ENCODE results near the gene INS. TPM values are rescaled to one million over a fixed set of nuclear protein-coding genes. Genes with fewer than 3 reads are reported as not detected.
A peak's percentile ranks its signal among the peaks of the same experiment; 100 is the strongest.

INS gene
- total and polyA plus RNA-seq, 2 of the 13 experiments (the other 11 are each of a cell fraction or from before 2014, with no cell fraction given), result not detected

DNA sequence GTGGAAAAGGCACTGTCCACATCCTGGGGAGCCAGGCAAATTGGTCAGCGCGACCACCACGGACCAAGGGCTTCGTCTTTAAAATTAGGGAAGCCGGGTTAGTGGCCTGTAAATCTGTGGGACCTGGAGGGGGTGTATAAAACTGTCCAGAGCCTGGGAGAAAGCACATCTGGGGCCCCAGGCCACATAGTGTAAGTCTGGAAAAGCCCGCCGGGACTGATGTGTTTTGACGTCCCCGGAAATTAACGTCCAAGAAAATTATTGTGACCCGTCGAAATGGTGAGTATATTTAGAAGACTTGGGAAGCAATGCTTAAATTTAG, 17.6 kb downstream of the INS start:
- Histone ChIP-seq H4K20me1 (ENCODE audit: insufficient read depth, low read length) (no peaks in the 10 kb centered on the region), H3K4me3 (replicated peaks in 1 of 3; ENCODE audit: insufficient read depth in 1 of 3, low read depth in 2 of 3, low read length in 3 of 3) (no peak overlapping the region), H3K27me3 (ENCODE audit: control insufficient read depth in 1 of 2, insufficient read depth in 2 of 2, low read length in 2 of 2) (peaks cover 8 to 65% of the 10 kb centered on the region in 2 experiments), H3K9ac (ENCODE audit: insufficient read depth, low read depth, low read length) (no peak overlapping the region), H3K36me3 (replicated peaks in 1 of 2; ENCODE audit: control insufficient read depth in 1 of 2, insufficient read depth in 2 of 2, low read length in 2 of 2) (no peaks in the 10 kb centered on the region), H2AFZ (ENCODE audit: low read length) (no peak overlapping the region), H3K27ac (ENCODE audit: extremely low read length, insufficient read depth, low read length) (no peak overlapping the region), H3K4me1 (ENCODE audit: insufficient read depth, low read length) (peaks cover 36% of the 10 kb centered on the region), H3K4me2 (ENCODE audit: low read depth, low read length) (peak overlapping the region; percentile 61), H3K9me3 (ENCODE audit: low read length) (no peaks in the 10 kb centered on the region), H3K79me2 (ENCODE audit: insufficient read depth, low read length) (peaks cover under 1% of the 10 kb centered on the region)
- DNase-seq (ENCODE audit: low spot score) (no peak), FAIRE-seq (no peak), ATAC-seq (no peak)
- in situ Hi-C loops (cut with HindIII; ENCODE audit: extremely low pct_ligation_motif_present, low pct_unique_long_range_greater_than_20kb), result no loop called here
- intact Hi-C loops (cut with micrococcal nuclease; ENCODE audit: unreplicated experiment), result no loop called here
- TF ChIP-seq PCBP1 (IDR thresholded peaks at IDR 0.05; ENCODE audit: borderline replicate concordance, low read depth, low read length) (no peak), MIER2 (CRISPR knock-in tag; IDR thresholded peaks at IDR 0.05) (no peak), ZNF329 (CRISPR knock-in tag; IDR thresholded peaks at IDR 0.05; ENCODE audit: low read depth) (no peak), EZH2 (conservative IDR thresholded peaks at IDR 0.05; ENCODE audit: low read depth, low read length) (0 out of 2 replicates have a peak, but pooled peaks have one; percentile 43), ZBTB7B (CRISPR knock-in tag; IDR thresholded peaks at IDR 0.05) (no peak), CBX2 (IDR thresholded peaks at IDR 0.05; ENCODE audit: low read depth, low read length) (peak; percentile 86; the same call in 1 of the 2 replicates), CBX2 (CRISPR knock-in tag; IDR thresholded peaks at IDR 0.05; ENCODE audit: low read depth) (no peak)
- TF ChIP-seq, protein P1, sequence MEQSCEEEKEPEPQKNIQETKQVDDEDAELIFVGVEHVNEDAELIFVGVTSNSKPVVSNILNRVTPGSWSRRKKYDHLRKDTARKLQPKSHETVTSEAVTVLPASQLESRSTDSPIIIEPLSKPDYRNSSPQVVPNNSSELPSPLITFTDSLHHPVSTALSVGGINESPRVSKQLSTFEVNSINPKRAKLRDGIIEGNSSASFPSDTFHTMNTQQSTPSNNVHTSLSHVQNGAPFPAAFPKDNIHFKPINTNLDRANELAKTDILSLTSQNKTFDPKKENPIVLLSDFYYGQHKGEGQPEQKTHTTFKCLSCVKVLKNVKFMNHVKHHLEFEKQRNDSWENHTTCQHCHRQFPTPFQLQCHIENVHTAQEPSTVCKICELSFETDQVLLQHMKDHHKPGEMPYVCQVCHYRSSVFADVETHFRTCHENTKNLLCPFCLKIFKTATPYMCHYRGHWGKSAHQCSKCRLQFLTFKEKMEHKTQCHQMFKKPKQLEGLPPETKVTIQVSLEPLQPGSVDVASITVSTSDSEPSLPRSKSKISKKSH (CRISPR knock-in tag; IDR thresholded peaks at IDR 0.05; ENCODE audit: borderline replicate concordance), result no peak
- ChIA-PET POLR2A (interaction anchor here (0.9 to 2.1 kb wide), 4 partner anchors 104 to 188 kb away, joined by 3 to 10 read pairs (median 6); no protein-coding TSS in a partner anchor), CTCF (ENCODE audit: low intra/inter-chr PET ratio, low total read pairs) (interaction anchor here (1.0 kb wide), 1 partner anchor 190 kb away, joined by 3 read pairs; no protein-coding TSS in a partner anchor)
- 35% methylated on average over 12 of the region's 12 CpGs for WGBS (ENCODE audit: low lambda C conversion rate)
- BruUV-seq (replicated peaks), result no TSS peak

Data from HepG2 (cell line).